Ammon's horn (tissue), 1 donor: Measurements from ENCODE around the gene CTCF.

Experiments
- DNase-seq: peaks from one replicate; pipeline ENCODE4 v3.0.0-alpha.2; 2016; ENCODE audit warnings: low spot score

CTCF gene

DNA sequence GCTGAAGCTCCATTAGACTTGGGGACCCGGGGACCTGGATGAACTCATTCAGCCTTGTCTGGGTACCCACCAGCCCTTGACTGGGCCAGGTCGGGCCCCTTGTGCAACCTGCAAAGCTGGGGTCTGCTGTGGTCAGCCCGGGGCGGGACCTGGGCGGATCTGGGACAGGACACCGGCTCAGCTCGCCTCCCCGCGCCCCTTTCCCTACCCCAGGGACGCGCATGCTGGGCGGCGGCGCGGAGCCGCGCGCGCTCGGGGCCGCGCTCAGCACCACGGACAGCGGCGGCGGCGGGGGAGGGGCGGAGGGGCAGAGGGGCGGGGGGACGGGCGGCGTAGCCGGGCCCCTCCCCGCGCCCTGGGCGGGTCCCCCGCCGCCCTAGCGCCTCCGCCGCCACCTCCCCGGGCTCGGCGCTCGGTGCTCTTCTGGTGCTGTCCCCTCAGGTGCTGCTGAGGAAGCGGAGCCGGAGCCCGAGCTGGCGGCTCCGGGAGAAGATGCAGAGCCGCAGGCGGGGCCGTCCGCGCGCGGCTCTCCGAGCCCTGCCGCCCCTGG, 90.3 kb downstream of the CTCF start:
- DNase-seq = no peak

DNA sequence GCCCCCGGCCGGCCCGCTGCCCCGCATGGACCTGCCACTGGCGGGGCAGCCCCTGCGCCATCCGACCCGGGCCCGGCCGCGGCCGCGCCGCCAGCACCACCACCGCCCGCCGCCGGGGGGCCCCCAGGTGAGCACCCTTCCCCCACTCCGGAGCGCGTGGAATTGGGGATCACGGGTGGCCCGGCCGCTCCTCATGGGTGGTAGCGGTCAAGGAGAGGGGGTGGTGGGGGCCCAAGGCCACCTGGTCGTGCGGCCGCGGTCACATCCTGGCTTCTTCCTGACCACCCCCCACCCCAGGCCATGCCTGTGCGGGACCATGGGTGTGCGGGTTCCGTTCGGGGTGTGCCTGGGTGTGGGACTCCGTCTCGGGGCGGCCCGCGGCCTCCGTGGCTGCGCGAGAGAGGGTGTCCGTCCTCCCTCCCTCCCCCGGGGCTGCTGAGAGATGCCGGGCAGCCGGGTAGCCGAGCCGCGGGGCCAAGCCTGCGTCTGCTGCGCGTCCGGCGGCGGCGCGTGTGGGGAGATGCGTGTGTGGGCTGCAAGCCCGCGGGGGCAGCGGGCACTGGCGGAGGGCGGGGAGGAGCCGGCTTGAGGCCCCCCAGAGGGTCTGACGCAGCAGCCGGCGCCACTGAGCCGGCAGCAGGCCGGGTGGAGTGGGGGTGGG, 90.9 kb downstream of the CTCF start:
- no peak for DNase-seq

DNA sequence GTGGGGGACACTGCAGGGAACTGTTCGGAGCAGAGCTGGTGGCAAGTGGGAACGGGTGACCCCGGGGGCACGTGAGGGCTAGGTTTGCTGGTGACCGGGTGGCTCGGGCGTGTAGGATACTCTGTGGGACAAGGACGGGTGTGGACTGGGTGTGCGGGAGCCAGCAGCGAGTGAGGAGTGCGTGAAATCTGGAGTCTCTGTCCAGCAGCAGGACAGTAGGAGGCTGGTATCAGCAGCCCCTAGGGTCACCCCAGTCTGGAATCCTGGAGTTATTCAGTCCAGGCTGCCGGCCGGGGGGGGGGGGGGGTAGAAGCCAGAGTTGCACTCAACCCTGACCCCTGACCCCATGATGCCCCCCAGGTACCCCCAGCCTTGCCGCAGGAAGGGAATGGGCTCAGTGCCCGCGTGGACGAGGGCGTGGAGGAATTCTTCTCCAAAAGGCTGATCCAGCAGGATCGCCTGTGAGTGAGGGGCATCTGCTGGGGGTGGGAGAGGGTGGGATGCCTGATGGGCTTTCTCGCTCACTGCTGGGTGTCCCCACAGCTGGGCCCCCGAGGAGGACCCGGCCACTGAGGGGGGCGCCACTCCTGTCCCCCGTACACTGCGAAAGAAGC, 91.6 kb downstream of the CTCF start:
- DNase-seq = no peak

GRCh38 chr16:67654403-67654911, 92.1 kb downstream of the CTCF start:
- no peak for DNase-seq

GRCh38 chr16:67655363-67655762, 93.0 kb downstream of the CTCF start:
- no peak for DNase-seq

DNA sequence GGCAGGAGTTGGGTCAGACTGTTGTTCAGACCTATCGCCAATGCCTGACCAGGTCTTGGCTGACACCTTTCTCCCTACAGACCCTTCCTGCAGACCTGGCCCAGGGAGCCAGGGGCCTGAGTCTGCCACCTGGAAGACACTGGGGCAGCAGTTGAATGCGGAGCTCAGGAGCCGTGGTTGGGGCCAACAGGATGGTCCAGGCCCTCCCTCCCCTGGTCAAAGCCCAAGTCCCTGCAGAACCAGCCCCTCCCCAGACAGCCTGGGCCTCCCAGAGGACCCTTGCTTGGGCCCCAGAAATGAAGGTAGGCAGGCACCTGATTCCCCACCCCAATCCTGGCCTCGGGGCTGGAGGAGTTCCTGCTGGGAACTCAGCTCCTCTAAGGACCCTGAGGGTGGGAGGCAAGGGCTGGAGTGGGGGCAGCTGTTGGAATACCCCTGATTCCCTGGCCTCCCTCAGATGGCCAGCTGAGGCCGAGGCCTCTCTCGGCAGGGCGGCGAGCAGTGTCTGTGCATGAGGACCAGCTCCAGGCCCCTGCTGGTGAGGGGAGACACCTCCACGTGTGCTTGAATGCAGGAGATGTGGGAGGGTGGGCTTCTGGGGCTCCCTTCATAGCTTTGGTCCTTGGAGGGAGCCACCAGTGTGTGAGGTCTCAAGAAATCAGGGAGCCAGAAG, 94.2 kb downstream of the CTCF start:
- DNase-seq = no peak

DNA sequence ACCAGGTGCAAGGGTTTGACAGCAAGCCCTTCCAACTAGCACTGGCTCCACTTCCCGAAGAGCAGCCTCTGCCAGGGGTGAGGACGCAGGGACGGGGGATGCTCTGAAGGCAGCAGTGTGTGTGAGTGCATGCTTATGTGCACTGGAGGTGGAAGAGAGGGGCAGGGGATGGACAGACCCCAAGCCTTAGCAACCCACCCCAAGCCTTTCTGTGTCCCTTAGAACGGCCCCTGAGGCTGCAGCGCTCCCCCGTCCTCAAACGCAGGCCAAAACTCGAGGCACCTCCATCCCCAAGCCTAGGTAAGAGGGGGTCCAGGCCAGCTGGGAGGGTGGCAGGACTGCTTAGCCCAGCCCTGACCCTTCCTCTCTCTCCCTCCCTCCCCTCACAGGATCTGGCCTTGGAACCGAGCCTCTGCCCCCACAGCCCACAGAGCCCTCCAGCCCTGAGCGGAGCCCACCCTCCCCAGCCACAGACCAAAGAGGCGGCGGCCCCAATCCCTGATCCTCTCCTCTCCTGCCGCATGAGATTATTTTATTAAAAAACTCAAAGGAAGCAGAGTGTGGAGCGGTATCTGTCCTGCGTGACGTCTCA, 94.8 kb downstream of the CTCF start:
- no peak for DNase-seq

DNA sequence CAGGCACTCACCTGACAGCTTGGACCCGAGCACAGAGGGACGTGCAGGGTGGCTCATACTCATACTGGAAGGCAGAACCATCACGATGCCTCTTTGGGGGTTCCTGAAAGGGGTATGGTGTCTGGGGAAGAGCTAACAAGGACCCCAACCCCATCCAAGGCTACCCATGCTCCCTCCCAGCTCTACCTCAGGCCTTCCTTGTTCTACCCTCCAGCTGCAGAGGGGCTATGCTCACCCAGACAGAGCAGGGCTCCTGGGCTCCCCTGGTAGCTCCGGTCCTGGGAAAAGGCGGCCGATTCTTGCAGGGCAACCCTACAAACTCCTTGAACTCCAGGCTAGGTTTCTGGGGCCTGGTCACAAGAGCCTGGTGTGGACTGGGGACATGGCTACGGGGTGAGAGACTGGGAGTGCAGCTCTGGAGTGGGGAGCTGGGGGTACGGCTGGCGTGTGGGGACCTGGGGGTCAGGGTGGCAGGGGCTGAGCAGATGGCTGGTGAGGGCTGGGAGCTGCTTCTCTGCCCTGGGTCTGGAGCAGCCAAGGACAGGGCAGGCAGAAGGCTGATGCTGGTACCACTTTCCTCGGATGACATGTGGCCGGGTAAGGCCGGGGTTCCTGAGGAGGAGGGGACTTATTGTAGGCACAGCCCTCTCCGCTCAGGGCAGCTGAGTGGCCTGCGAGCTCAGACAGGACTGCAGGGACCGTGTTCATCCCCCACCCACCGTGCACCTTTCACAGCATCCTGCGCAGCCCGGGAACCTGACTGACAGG, 95.6 kb downstream of the CTCF start:
- no peak for DNase-seq

GRCh38 chr16:67658849-67659674, 96.7 kb downstream of the CTCF start:
- no peak for DNase-seq

- peak; percentile 93 for DNase-seq
Measured at GRCh38 chr16:67659675-67660563, 97.6 kb downstream of the CTCF start, which contains the start of gene ACD. TSS of gene ACD (minus strand) at chr16:67660260. CDS start at chr16:67660220, 40 bp downstream.

DNA sequence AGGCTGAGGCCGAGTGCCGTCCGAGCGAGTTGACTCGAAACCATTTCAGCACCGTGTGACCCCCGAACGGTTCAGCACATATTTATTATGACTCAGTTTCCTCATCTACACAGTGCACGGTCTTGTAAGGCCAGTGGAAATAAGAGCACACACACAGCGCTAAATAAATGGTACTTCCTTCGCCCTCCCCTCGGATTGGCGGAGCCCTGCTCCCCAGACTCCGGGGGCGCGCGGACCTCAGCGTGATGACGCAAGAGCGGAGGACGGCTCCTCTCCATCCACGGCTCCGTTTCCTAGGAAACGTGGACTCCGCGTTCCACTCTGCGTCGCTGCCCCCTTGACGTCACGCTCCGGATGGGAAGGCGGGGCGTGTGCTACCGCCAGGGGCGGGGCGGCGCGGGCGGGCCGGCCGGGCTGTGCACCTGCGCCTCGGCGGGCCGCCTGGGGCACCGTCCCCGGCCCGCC, 98.3 kb downstream of the CTCF start, which contains the start of gene PARD6A:
PARD6A (plus strand) TSS at position 397 of the 465 bp plus-strand sequence. CDS start 79 bp downstream, outside the sequence.
- DNase-seq = peak; percentile 99

- no peak for DNase-seq
Measured at GRCh38 chr16:67661101-67661761, 98.9 kb downstream of the CTCF start.

DNA sequence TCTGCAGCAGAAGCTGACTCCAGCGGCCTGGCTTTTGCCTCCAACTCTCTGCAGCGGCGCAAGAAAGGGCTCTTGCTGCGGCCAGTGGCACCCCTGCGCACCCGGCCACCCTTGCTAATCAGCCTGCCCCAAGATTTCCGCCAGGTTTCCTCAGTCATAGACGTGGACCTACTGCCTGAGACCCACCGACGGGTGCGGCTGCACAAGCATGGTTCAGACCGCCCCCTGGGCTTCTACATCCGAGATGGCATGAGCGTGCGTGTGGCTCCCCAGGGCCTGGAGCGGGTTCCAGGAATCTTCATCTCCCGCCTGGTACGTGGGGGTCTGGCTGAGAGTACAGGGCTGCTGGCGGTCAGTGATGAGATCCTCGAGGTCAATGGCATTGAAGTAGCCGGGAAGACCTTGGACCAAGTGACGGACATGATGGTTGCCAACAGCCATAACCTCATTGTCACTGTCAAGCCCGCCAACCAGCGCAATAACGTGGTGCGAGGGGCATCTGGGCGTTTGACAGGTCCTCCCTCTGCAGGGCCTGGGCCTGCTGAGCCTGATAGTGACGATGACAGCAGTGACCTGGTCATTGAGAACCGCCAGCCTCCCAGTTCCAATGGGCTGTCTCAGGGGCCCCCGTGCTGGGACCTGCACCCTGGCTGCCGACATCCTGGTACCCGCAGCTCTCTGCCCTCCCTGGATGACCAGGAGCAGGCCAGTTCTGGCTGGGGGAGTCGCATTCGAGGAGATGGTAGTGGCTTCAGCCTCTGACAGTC, 99.7 kb downstream of the CTCF start:
- DNase-seq = no peak

GRCh38 chr16:67662653-67663010, 100.3 kb downstream of the CTCF start:
- DNase-seq = no peak

GRCh38 chr16:67663151-67663876, 101.0 kb downstream of the CTCF start:
- DNase-seq = no peak

GRCh38 chr16:67663877-67664222, 101.5 kb downstream of the CTCF start:
- no peak for DNase-seq

DNA sequence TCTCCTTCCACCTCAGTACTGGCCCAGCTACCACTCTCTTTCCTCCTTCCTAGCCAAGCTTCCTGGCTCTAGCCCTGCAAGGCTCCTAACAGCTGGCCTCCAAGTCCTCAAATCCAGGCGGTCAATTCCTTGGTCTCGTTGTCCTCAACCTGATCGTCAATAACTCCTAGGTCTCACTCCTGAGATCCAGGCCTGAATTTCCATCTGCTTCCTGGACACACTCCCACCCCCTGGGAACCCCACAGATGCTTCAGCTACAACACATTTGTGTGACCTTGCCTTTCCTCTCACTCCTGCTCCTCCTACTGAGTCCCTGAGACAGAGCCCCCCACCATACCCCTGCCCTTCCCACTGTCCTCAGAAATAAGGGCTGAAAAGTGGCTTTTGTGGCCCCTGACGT, 101.9 kb downstream of the CTCF start:
- no peak for DNase-seq

DNA sequence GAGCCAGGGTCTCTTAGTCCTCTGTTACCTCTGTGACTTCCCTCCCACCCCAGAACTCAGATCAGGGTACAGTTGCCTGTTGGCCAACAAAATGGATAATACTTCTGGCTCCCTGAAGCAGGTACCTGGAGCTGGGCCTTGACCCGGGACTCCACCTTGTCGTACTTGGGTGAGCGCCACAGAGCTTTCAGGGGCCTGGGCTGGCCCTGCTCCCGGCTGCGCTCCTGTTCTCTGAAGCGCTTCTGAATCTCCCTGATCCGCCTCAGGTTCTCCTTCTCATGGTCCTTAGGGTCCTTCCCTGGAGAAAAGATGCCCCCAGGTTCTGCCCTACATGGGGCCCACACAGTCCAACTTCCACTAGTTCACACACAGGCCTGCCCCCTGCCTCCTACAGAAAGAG, 102.5 kb downstream of the CTCF start:
- DNase-seq = no peak
